HG02884 (cell line): Measurements from ENCODE around the gene CNR2.
A peak's percentile ranks its signal among the peaks of the same experiment; 100 is the strongest.
"Not testable (repeated sequence)": the region's sequence is repeated elsewhere in the genome, so short reads cannot be mapped to it uniquely, and the experiment has no call there.

Experiments used
- ATAC-seq: cut with Tn5 transposase; IDR thresholded peaks from one replicate; pipeline ENCODE4 v1.9.1; 2021; ENCODE audit warnings: mild to moderate bottlenecking, moderate library complexity; ENCODE audit not compliant: unreplicated experiment

The CNR2 gene

GRCh38 chr1:23889074-23889473 is 24.1 kb downstream of the CNR2 start:
- ATAC-seq, result no peak

- no peak for ATAC-seq
These were observed 27.9 kb downstream of the CNR2 start for GRCh38 chr1:23885222-23885621.

- ATAC-seq, result no peak
These were observed 30.4 kb downstream of the CNR2 start for GRCh38 chr1:23882746-23883145.

GRCh38 chr1:23879809-23880208 is 33.4 kb downstream of the CNR2 start:
- no peak for ATAC-seq

- no peak for ATAC-seq
These were observed 34.5 kb downstream of the CNR2 start for GRCh38 chr1:23878668-23879067.

GRCh38 chr1:23875382-23875781 is 37.8 kb downstream of the CNR2 start:
- ATAC-seq, result no peak

GRCh38 chr1:23872421-23872820 is 40.7 kb downstream of the CNR2 start:
- ATAC-seq, result no peak

GRCh38 chr1:23869051-23869450 is 44.1 kb downstream of the CNR2 start:
- ATAC-seq, result no peak

GRCh38 chr1:23868557-23869016 is 44.6 kb downstream of the CNR2 start:
- ATAC-seq, result no peak

GRCh38 chr1:23867895-23868556 is 45.1 kb downstream of the CNR2 start, which contains the start of gene FUCA1:
Gene FUCA1, minus strand, starts transcription at chr1:23868290. Its CDS starts 4 bp downstream, at chr1:23868286.
- ATAC-seq, result peak; percentile 85

- no peak for ATAC-seq
These were observed 45.6 kb downstream of the CNR2 start for GRCh38 chr1:23867542-23867894.

GRCh38 chr1:23865543-23865930 is 47.6 kb downstream of the CNR2 start:
- ATAC-seq, result no peak

- ATAC-seq, result no peak
These were observed 48.2 kb downstream of the CNR2 start for GRCh38 chr1:23864801-23865542.

GRCh38 chr1:23862640-23863039 is 50.5 kb downstream of the CNR2 start:
- ATAC-seq, result no peak

- ATAC-seq, result no peak
These were observed 58.6 kb downstream of the CNR2 start for GRCh38 chr1:23854568-23854967.

GRCh38 chr1:23853124-23853523 is 60.0 kb downstream of the CNR2 start:
- ATAC-seq, result not testable (repeated sequence)

- not testable (repeated sequence) for ATAC-seq
These were observed 61.8 kb downstream of the CNR2 start for GRCh38 chr1:23851406-23851805.

GRCh38 chr1:23848673-23849616 is 64.2 kb downstream of the CNR2 start:
- ATAC-seq, result no peak

GRCh38 chr1:23847482-23848095 is 65.6 kb downstream of the CNR2 start:
- ATAC-seq, result not testable (repeated sequence)

- ATAC-seq, result no peak
These were observed 68.0 kb downstream of the CNR2 start for GRCh38 chr1:23845163-23845562.

GRCh38 chr1:23843644-23844043 is 69.5 kb downstream of the CNR2 start:
- no peak for ATAC-seq
